NCI-H524 (cell line): Measurements from ENCODE around the gene TRIM10.
"Not testable (repeated sequence)": the region's sequence is repeated elsewhere in the genome, so short reads cannot be mapped to it uniquely, and the experiment has no call there.

Experiments used
- DNase-seq, 2 experiments: peaks; one replicate each; lab custom pipeline; 2025; lab: John Stamatoyannopoulos, UW

Gene TRIM10

GRCh38 chr6:30127238-30128093 is 33.5 kb downstream of the TRIM10 start:
- peak in 1 of 2 experiments; percentile 6 for DNase-seq

GRCh38 chr6:30122515-30122914 is 38.5 kb downstream of the TRIM10 start:
- DNase-seq: no peak

- DNase-seq: no peak
Observed at GRCh38 chr6:30121446-30122366, 39.3 kb downstream of the TRIM10 start.

GRCh38 chr6:30118691-30119090 is 42.3 kb downstream of the TRIM10 start:
- DNase-seq: not testable (repeated sequence)

GRCh38 chr6:30116724-30117123 is 44.3 kb downstream of the TRIM10 start:
- DNase-seq: no peak

GRCh38 chr6:30113841-30114240 is 47.2 kb downstream of the TRIM10 start:
- DNase-seq: no peak

- no peak for DNase-seq
Observed at GRCh38 chr6:30113003-30113759, 47.8 kb downstream of the TRIM10 start, which contains the start of gene TRIM31. Gene TRIM31 (minus strand): TSS chr6:30113090. CDS start chr6:30112805, 285 bp downstream.

- DNase-seq: no peak
Observed at GRCh38 chr6:30112402-30112994, 48.5 kb downstream of the TRIM10 start.

GRCh38 chr6:30111266-30111856 is 49.6 kb downstream of the TRIM10 start:
- DNase-seq: no peak

GRCh38 chr6:30104661-30105060 is 56.4 kb downstream of the TRIM10 start:
- DNase-seq: peak in 1 of 2 experiments; percentile 4

- DNase-seq: no peak
Observed at GRCh38 chr6:30103872-30104179, 57.2 kb downstream of the TRIM10 start.

- peak; percentile 75 to 83 for DNase-seq
Observed at GRCh38 chr6:30102970-30103871, 57.8 kb downstream of the TRIM10 start.

GRCh38 chr6:30102414-30102969 is 58.5 kb downstream of the TRIM10 start:
- DNase-seq: no peak
